NCI-H2227 (cell line): ENCODE measurements around the gene FAM118A.
"Not testable (repeated sequence)": the region's sequence is repeated elsewhere in the genome, so short reads cannot be mapped to it uniquely, and the experiment has no call there.

Source experiments
- DNase-seq: peaks from one replicate; lab custom pipeline; 2025; ENCODE audit not compliant: unreplicated experiment; lab: John Stamatoyannopoulos, UW

Gene FAM118A

DNA sequence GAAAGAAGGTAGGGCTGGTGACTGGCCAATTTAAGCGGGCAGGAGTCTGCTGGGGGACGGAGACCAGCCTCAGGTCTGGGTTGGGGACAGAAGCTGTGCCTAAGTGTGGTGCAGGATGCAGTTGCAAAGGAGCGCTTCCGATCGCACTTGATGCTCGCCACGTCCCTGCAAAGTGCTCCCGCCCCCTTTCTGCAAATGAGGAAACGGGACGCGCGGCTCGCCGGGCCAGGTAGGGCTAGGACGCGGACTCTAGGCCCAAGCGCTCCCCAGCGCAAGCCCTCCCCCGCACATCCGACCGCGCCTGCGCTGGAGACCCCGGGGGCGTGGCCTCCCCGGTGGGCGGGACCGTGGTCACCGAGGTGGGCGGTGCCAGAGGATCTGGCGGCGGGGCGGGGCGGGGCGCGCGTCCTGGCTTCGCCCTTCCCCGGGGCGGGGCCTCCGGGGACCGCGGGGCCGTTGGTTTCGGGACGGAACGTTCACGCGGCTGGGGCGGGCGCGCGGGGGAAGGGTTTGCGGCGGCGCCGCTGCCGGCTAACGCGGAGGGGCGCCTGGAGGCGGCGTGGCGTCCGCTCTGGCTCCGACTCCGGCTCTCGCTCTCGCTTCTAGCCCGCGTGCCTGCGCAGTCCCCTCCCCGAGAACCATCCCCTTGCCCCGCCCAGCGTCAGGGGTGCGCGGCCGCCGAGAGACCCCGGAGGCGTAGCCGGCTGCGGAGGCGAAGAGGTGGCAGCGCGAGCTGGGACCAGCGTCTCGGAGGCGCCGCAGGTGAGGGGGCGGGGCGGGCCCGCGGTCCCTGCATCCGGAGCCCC is at the start of gene FAM118A:
Gene FAM118A, plus strand, starts transcription at position 513 of the 806 bp plus-strand sequence. CDS start 12,446 bp downstream, outside the sequence.
- DNase-seq = peak; percentile 93

DNA sequence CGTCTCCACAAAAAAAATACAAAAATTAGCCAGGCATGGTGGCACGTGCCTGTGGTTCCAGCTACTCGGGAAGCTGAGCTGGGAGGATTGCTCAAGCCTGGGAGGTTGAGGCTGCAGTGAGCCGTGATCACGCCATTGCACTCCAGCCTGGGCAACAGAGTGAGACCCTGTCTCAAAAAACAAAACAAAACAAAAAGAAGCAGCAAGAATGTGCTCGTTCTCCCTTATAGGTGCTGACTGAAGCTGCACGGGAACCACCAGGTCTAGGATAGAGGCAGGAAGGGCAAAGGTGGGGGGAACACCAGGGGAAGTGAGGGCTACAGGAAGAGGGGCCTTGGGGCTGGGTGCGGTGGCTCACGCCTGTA is 49.4 kb upstream of the FAM118A start:
- DNase-seq = not testable (repeated sequence)

DNA sequence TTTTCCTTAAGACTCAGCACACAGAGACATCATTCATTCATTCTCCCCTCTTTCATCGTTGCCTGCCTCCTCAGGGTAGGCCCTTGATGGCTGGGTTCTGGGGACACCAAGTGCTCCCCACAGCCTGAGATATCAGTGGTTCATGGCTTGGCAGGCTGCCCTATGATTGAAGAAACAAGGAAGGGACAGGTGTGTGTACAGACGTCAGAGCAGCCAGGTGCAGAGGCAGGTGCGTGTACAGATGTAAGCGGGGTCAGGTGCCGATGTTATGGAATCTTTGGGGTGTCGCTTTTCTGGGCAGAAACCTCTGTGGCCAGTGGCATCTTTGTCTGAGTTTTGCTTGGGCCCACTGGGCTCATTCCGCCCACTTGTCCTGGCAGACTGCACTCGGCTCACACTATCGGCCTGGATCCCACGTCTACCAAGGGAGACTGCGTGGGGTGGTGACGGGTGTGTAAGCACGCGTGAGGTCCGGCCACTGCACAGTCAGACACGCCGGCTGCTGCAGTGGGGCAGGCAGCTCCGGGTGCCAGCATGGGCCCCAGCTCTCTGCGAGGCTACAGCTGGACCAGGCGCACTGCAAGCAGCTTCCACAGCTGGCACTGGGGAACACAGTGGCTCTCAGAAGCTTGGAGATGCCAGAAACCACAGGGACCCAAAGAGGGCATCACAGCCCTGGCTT is 48.2 kb upstream of the FAM118A start:
- DNase-seq = no peak

DNA sequence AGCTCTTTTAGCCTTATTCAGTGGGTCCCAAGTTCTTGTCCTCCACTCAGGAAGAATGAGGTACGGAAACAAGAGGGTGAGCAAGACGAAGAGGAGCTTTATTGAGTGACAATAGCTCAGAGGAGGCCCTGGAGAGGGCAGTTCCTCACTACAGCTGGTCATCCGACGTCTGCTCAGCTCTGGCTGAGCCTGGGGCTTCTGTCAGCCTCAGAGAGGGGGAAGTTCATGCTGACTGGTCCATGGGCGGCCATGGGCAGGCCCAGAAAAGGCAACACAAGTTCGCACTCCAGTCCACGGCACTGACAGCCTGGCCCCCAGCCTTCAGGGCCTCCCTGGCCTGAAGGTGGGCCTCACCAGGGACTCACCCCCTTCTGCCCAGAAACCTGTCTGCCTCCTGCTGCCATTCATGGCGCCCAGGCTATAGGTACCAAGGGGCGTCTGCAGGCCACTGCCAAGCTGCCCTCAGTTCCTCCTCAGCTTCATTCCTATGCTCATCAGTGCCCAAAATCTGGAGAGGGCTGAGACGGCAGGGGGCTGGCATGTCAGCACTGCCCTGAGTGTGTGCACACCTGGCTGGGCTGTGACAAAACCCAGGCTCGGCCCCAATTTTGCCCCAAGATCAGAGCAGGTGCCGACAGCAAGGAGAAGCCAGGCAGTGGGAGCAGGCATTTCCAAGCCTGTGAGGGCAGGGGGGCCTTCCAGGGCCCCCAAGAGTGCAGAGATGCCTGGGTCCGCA is 47.4 kb upstream of the FAM118A start:
- no peak for DNase-seq

DNA sequence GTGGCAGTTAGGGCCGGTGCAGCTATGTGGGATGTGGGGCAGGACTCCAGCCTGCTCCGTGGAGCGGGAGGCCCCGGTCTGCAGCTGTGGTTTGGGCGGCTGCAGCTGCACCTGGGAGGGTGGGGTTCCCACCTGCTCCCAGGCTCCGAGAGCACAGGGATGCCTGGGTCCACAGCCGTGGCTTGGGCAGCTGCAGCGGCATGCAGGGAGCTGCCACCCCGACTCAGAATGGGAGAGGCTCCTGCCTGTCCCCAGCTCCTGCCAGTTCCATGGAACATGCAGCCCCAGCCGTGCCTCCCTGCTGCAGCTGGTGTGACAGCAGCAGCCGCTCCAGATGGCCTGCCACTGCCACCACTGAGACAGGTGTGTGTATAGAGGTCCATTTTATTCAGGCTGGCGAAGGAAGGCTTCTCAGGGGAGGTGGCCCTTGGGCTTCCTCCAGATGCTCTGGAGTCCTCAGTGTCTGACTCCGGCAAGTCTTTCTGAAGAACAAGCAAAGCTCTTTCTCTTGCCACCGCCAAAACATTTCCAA is 46.7 kb upstream of the FAM118A start:
- no peak for DNase-seq

DNA sequence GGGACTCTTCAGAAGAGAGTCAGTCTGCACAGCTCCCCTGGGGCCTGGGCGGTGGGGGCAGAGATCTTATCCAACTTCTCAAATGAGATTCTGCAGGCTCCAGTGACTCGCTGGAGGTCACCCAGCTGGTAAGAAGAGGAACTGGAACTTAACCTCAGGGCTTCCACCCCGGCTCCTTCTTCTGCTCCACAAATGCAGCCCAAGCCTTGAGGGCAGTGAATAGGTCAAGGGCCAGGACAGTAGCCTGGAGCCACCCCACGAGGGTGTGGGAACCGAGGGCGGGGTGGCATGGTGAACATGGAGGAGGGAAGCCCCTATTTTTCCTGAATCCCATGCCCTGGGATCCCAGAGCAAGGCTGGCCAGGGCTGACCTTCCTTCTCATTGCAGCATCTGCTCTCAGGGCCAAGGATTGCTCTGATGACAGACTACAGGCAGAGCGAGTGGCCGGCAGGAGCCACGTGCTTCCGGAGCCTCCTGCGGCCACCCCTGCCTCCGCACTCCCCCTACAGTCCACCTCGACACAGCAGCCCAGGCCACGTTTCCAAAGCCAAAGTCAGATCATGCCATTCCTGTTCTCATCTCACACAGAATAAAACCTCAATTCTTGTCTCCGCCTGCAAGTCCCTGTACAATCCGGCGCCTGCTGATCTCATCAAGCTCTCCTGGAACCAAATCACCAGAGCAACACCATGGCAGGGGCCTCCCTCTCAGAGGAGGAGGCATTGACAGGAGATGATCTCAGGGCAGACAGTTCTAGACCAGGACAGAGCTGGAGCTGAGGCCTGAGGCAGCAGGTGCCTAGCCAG is 46.1 kb upstream of the FAM118A start:
- DNase-seq = peak; percentile 45

DNA sequence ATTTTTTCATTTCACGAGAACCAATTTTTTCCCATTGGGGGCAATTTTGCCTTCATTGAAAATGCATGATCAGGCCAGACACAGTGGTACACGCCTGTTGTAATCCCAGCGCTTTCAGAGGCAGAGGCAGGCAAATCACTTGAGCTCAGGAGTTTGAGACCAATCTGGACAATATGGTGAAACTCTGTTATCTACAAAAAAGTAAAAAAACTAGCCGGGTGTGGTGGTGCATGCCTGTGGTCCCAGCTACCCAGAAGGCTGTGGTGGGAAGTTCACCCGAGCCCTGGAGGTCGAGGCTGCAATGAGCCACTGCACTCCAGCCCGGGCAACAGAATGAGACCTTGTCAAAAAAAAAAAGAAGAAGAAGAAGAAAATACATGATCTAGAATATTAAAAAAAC is 44.2 kb upstream of the FAM118A start:
- no peak for DNase-seq

DNA sequence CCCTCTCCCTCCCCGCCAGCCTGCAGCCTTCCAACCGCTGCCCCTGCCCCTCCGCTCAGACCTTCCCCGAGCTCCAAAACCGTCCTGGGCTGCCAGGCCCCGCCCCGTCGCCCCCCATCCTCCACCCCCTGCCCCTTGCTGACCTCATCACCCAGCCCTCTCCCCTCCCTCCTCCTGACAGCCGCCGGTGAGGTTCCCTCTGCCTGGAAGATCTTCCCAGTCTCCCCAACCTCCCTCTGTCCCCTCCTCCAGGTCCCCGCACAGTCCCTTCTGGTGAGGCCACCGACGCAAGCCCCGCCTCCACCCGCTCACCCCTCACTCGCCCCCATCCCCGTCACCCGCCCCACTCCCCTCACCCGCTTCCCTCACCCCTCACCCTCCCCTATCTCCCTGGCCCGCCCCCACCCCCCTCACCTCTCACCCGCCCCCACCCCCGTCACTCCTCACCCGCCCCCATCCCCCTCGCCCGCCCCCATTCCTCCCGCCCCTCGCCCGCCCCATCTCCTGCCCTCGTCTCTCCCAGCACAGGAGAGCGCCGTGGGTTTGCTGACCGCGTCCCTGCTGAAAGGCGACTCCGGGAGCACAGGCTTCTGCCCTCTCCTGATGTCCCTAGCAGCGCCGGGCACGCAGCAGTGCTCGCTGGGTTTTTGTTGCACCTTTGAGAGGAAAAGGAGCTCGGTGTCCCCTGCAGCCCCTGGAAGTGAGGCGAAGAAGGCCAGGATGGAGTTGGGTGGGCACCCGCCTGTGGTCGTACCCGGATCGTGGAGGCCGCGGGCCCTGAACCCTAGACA is 41.4 kb upstream of the FAM118A start:
- peak; percentile 78 for DNase-seq

DNA sequence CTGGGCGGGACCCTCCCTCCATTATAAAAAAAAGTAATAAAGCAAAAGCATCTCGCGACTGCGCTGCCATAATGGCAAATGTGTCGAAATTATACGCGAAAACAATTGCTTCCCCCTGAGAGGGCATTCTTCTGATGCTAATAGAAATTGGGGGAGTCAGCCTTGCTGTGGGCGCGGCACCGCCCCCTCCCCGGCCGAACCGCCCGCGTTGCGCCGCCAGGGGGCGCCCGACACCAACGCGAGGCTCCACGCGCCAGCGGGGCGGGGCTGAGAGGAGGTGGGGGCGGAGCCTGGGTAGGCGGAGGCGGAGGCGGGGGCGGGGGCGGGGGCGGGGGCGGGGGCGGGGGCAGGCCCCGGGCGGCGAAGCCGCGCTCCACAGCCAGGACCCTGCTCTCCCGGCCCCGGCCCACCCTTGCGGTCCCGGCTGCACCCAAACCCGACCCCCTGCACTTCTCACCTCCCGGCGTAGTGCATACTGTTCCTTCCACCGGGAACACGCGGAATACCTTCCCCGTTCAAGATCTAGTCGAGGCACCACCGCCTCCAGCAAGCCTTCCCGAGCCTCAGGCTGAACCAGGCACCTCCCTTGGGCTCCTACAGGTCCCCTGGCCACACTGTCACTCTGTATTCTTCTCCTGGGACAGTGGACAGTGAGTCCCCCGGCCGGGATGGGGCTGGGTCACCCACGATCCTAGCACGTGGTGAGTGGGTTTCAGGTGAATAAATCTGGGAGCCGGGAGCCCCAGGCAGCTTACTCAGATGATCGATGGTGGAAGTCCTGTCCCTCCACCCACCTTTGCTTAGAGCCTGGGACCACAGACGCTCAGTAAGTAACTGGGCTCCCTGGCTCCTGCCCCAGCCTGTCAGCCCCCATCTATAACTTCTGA is 40.5 kb upstream of the FAM118A start:
- peak; percentile 86 for DNase-seq

DNA sequence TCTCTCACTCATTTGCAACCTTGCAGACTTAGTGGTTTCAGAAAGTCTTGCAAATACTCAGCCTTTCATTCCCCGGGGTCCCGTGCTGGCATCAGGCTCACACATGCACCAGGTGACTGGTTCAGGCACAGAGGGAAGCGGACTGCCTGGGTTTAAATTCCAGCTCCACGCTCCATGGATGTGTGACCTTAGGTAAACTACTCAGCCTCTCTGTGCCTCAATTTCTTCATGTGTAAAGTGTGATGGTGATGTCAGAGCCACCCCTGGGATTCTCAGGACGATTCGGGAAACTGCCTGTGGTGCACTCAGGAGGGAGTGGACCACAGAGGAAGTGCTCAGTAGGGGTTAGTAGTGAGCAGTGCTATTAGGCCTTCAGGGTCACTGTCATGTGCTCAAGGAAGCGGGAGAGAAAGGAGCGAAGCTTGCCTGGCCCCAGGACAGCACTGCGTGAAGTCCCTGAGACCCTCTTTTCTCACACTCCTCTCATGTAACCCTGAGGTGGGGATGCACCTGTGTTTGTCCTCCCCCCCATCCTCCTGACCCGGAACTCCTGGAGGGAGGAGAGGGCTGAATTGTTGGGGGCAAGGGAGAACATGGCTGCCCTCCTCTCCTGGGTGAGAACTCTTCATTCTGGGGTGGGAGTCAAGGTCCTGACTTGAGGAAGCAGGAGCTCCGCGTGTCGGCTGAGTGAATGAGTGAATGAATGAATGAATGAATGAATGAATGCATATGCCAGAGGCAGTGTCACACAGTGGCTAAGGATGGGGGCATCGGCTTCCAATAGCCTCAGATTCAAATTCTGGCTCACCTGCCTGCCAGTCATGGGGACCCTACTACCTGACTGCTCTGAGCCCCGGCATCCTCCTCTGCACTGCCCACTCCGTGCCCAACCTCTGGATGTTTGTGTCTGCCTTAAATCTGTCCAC is 39.4 kb upstream of the FAM118A start:
- no peak for DNase-seq

DNA sequence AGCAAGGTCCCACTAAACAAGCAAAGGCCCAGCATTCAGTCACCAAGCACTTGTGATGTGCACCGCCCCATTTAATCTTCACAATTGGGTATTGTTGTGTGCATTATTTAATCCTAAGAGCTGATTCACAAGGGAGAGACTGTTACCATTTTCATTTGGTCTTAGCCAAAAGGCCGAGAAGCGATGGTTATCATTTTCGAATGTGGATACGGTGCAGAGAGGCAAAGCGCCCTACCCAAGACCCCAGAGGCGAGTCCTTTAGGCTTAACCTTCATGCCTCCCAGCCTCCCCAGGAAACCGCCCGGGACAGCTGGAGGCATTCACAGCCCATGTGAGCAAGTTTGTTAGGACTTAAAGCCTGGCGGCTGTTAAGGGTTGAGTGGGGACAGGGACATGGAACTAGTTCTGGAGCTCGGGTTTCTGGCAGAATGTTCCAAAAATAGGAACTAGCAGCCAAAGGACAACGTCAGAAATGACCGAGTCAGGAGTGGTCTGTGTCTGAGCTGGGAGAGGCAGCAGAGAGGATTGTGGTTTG is 38.0 kb upstream of the FAM118A start:
- DNase-seq = no peak

DNA sequence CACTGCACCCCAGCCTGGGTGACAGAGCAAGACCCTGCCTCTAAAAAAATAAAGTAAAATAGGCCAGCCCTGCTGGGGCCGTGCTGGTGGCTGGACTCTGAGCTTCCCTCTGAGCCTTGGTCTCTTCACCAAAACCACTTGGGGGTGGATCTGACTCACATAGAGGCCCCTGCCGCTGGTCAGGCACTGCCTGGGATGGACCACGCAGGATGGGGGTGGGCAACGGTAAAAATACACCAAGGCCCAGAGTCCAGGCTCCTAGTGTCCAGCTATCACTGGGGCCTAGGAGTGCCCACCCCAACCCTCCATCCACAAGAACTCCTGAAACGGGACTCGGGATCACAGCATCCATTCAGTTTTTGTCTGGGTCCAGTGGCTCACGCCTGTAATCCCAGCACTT is 37.2 kb upstream of the FAM118A start:
- DNase-seq = no peak

DNA sequence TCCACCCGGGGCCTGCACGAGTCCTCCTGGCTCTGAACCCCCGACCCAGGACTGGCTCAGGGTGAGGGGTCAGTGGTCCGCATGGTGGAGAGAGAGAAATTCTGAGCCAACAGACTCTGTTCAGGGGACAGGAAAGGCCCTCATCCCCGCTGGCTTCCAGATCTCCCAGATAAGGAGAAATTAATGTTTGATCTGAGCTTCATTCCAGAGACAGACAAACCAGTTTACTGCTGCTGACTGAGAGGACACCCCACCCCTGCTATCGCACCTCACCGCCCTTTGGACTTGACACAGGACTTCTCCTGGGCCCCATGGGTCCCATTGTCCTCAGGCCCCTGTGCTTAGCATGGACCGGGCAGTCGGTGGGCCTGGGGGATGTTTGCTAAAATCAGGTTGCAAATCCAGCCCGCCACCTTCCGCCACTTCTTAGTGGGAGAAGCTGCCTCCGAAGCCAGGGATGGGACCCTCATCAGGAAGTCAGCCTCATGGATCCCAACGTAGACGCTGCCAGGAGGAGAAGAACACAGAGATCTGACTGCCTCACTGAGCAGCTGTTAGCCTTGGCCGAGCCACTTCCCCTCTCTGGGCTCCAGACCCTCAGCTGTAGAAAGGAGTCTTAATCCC is 36.2 kb upstream of the FAM118A start:
- DNase-seq = no peak

DNA sequence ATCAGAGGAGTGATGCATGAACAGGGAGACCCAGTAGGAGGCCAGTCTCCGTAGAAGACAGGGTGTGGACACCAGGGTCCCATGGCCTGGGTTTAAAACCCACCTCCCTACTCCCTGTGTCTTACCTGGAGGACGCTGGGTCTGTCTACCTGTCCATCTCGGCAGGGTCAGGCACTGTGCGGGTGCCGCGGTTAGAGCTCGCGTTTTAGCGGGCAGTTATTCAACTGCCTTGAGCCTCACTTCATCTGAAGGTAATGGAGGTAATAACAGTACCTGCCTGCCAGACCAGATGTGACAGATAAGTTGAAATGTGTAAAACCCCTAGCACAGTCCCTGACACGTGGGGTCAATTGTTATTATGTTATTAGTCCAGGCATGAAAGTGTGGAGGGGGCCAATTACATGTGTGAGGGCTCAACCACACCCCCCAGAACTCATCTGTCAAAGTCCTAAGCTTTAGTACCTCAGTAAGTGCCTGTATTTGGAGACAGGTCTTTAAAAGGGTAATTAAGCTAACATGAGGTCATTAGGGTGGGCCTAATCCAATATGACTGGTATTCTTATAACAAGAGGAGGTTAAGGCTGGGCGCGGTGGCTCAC is 33.1 kb upstream of the FAM118A start:
- no peak for DNase-seq

DNA sequence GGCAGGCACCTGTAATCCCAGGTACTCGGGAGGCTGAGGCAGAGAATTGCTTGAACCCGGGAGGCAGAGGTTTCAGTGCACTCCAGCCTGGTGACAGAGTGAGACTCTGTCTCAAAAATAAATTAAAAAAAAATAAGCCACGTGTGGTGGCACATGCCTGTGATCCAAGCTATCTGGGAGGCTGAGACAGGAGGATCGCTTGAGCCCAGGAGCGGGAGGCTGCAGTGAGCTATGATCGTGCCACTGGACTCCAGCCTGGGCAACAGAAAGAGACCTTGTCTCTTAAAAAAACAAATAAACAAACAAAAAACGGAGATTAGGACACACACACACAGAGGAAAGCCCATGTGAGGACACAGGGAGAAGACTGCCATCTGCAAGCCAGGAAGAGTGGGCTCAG is 32.0 kb upstream of the FAM118A start:
- not testable (repeated sequence) for DNase-seq

DNA sequence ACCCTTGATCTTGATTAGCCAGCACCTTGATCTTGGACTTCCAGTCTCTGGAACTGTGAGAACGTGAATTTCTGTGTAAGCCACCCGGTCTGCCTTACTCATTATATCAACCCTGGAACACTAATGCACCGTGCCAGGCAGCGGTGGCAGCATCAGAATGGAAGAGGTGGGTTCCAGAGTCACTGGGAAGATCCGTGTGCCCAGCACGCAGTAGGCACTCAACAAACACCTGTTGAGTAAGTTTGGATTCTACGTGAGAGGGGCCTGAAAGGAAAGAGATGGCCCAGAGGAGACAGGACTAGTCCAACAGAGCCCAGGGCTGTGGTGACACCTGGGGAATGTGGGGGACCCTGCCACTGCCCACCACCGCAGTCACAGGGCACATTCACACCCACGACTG is 31.6 kb upstream of the FAM118A start:
- DNase-seq = no peak

DNA sequence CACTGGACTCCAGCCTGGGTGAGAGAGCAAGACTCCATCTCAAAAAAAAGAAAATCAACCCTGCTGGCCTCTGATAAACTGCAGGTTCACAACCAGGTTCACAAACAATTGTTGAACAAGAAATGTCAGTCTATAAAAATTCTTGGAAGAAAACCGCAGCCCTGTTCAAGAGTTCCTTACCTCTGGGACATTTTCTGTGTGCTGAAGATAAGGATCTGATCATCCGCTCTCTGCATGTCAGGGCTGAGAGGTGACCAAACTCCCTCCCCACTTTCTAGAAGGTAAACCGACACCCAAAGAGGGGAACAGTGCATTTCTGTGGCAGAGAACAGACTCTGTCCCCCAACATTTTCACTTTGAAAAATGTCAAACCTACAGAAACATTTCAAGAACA is 29.1 kb upstream of the FAM118A start:
- DNase-seq = no peak
